Right lobe of liver (tissue), 4 donors: ENCODE results near the gene INTS3.

Experiments
- CTCF ChIP-seq, 4 donors: fragments of 200-600 bp in 3 of 4; fragments of 450-650 bp in 1 of 4; IDR thresholded peaks; one replicate each; pipeline versions ENCODE4 v1.5.1 to v1.8.0; 2016 to 2022; ENCODE audit warnings: antibody characterized with exemption in 4 of 4, mild to moderate bottlenecking in 2 of 4
- POLR2A ChIP-seq: fragments of 450-650 bp; IDR thresholded peaks from one replicate; pipeline ENCODE4 v1.6.1; 2017; ENCODE audit warnings: antibody characterized with exemption, mild to moderate bottlenecking
- donor health status: DM: no; HTN: no; CAD: no.
- donor health status: DM: no; HTN: no; CAD: no.
- donor health status: DM: no; HTN: yes; CAD: no.

GRCh38 chr1:153798468-153798780, 70.6 kb downstream of the INTS3 start:
- TF ChIP-seq CTCF (IDR thresholded peaks at IDR 0.05) (no peak), POLR2A (no peak)
